Activated CD8-positive, alpha-beta memory T cell treated with anti-CD3 and anti-CD28 coated beads for 36 hours (primary cell): Measurements from ENCODE around the gene ANKRD50. TPM values are rescaled to one million over a fixed set of nuclear protein-coding genes. Genes with fewer than 3 reads are reported as not detected.

Experiments
- CTCF ChIA-PET: fragments of 350-600 bp; sonication (Branson Sonifier 250); formaldehyde crosslinking; loops from one replicate; lab custom pipeline; 2021; ENCODE audit warnings: antibody characterized with exemption; lab: Charles Lee
- POLR2A ChIA-PET: fragments of 350-600 bp; sonication (Branson Sonifier 250); formaldehyde crosslinking; loops from one replicate; lab custom pipeline; 2021; ENCODE audit warnings: antibody characterized with exemption; lab: Charles Lee
- total RNA-seq, 2 experiments: library from RNA; stranded (reverse); gene quantifications; one replicate each; pipeline ENCODE4 v1.2.3, GENCODE V29; 2021

Gene ANKRD50
- total RNA-seq, 2 experiments from 2014 or later = 0.15 to 0.21 TPM

DNA sequence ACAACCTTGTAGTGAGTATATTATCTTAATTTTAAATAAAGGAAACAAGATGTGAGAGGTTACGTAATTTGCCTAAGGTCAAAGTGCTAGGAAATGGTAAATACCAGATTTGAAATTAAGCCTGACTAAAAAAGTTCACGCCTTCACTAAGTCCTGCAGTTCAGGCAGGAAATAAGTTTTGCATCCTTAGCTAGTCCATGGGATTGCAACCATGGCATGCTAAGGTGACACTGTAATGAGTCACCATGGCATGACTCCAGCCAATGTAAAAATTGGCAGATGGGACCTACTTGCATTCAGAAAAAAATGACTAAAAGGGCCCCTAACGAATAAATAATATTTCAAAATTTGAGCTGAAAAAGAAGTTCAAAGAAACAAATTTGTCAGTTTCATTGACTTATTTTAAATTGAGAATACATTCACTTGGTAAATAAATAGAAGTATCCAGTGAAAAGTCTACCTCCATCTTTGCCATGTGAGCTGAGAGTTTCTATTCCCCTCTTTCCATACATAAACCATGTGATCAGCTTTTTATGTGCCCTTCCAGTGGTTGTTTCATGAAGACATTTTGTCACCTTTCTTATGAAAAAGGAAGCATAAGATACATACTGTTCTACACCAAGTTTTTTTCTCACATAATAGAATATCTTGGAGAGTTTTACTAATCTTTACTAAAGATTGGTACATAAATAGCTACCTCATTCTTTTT is 72.4 kb downstream of the ANKRD50 start:
- CTCF ChIA-PET = no interaction called here
- POLR2A ChIA-PET = no interaction called here

DNA sequence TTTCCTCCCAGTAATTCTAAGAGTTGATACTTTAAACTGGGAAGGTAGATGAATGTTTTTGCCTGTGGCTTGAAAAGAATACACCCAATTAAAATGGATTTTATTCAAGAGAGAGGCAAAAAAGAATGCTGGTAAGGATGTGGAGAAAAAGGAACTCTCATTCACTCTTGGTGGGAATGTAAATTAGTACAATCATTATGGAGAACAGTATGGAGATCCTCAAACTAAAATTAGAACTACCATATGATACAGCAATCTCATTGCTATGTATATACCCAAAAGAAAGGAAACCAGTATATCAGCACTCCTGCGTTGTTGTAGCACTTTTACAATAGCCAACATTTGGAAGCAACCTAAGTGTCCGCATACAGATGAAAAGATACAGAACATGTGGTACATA is 75.2 kb downstream of the ANKRD50 start:
- ChIA-PET CTCF (no interaction called here), POLR2A (no interaction called here)

DNA sequence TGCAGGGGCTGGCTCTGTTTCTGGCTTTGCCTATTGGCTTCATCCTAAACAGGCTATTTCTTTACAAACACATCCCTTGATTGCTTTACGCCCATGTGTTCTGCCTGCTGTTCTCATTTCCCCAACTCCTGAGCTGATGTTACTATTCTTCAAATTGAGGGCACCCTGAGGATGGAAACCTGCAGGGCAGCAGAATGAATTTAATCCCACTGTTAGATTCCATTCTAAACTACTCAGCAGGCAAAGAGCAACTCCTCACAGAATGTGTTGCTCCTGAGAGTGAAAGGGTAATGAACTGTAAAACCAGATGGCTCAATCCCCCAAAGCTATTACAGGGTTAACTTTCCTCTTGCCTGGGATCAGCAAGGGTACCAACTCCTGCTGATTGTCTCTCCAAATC is 75.7 kb downstream of the ANKRD50 start:
- POLR2A ChIA-PET = no interaction called here

DNA sequence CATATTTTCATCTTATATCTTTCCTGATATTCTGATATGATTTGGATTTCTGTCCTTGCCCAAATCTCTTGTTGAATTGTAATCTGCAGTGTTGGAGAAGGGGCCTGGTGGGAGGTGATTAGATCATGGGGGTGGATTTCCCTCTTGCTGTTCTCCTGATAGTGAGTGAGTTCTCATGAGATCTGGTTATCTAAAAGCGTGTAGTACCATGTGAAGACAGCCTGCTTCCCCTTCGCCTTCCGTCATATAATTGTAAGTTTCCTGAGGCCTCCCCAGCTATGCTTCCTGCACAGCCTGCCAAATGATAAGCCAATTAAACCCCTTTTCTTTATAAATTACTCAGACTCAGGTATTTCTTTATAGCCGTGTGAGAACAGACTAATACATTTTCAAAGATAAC is 77.2 kb downstream of the ANKRD50 start:
- ChIA-PET CTCF (no interaction called here), POLR2A (no interaction called here)

More for the DNA sequence above, 75.7 kb downstream of the ANKRD50 start:
- CTCF ChIA-PET = no interaction called here

DNA sequence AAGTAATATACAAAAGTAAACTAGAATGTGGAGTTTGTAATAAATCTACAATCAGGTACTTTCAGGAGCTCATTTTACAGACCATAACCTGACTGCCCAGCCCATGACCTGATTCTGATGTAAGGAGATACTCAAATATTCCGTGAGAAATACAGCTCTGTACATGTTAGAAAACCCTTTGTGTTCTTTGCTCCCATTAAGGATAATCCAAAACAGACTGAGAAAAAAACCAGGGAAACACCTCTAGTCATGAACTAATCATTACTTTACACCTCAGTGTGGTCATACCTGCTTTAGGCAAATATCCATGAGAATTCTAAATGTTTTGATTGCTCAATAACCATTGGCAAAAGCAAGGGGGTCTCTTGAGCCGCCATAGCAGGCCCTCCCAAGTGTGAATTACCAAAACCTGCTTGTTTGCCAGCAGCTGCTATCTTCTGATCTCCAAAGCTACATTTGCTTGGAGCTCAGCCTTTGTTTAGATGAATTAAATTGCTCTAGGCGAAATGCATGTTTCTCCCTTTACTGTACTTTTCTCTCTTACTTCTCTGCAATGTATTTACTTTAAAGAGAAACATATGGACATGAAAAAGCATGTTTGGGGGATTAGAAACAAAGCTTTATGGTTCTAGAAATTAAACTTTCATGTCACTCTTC is 79.1 kb downstream of the ANKRD50 start:
- ChIA-PET CTCF (no interaction called here), POLR2A (no interaction called here)

DNA sequence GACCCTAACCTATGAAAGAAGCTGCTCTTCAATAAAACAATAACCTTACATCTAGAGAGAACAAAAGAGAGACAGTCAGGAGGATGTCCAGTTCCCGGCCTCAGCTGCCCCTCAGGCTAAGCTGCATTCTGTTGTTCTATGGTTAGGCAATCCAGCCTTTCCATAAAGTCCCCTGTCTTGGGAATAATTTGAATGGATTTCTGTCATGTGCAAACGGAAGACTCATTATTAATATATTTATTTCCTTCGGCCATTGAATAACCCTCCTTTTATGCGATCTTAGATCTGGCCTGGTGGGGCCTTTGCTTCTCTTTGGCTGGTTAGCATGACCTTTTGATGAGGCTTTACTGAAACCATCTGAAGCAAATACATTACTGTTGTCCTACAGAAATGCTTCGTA is 80.1 kb downstream of the ANKRD50 start:
- ChIA-PET POLR2A (no interaction called here), CTCF (no interaction called here)

DNA sequence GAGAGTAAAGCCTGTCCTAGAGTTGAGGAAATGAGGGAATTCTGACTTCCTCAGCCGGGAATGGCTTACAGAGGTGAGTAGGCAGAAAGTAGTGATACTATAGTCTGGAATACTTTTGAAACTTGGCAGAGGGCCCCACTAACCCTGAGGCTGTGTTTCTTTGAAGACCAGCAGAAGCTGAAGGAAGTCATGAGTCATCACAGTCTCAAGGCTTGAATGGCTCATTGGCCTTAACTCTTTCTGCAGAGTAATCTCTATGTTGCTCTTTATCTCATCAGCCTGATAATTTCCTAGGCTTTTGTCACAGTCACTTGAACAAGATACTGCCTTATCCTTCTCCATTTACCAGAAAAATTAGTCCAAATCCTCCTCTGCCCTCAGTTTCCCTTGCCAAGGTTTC is 80.8 kb downstream of the ANKRD50 start:
- CTCF ChIA-PET = no interaction called here
- POLR2A ChIA-PET = no interaction called here

DNA sequence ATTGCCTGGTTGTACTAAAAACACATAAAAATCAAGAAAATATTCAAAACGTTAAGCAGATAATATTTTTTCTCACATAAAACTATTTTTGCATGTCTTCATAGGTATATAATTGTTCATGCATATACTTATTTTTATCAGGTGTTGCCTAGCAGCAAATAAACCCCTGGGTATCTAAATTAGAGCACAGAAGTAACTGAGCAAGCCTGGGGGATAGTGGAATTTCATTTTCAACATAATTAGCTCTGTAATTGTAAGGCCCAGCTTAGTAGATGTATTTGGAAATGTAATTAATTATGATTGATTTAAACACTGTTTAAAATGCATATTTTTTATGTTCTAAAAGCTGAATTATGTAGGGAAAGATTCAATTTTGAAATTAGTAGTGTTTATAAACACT is 82.9 kb downstream of the ANKRD50 start:
- CTCF ChIA-PET = no interaction called here
- POLR2A ChIA-PET = no interaction called here
